ENCODE data around the gene F10.
"Not testable (repeated sequence)": the region's sequence is repeated elsewhere in the genome, so short reads cannot be mapped to it uniquely, and the experiment has no call there.

Gene F10

DNA sequence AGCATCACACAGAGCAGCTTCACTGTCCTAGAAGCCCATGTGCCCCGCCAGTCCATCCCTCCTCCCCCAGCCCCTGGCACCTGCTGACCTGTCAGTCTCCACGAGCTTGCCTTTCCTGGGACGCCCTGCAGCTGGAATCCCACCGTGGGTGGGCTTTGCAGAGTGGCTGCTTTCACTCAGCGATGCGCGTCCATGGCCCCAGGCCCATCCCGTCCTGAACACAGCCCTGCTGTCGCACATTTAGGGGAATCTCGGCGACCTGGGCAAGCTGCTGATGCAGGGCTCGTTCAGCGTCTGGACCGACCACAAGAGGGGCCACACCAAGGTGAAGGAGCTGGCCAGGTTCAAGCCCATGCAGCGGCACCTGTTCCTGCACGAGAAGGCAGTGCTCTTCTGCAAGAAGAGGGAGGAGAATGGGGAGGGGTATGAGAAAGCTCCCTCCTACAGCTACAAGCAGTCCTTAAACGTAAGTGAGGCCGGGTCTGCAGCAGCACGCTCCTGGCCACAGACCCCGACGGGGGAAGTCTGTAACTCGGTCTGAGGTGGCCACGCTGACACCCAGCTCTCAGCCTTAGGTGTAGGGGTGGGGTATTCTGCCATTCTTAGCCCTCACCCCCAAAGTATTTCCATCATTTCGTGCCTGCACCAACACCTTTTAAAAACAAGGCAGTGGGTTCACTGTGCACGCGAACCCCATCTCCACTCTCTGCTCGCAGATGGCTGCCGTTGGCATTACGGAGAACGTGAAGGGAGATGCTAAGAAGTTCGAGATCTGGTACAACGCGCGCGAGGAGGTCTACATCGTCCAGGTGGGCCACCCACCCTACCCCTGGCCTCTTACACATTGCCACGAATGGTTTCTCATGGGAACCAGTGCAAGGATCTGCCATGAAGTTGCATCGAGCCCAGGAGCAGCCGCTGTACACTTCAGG, 35.3 kb upstream of the F10 start:
- no peak for DNase-seq

- no peak for DNase-seq
These were observed 34.5 kb upstream of the F10 start for GRCh38 chr13:113087923-113088690.

GRCh38 chr13:113088691-113089020, 33.9 kb upstream of the F10 start:
- DNase-seq, result no peak

DNA sequence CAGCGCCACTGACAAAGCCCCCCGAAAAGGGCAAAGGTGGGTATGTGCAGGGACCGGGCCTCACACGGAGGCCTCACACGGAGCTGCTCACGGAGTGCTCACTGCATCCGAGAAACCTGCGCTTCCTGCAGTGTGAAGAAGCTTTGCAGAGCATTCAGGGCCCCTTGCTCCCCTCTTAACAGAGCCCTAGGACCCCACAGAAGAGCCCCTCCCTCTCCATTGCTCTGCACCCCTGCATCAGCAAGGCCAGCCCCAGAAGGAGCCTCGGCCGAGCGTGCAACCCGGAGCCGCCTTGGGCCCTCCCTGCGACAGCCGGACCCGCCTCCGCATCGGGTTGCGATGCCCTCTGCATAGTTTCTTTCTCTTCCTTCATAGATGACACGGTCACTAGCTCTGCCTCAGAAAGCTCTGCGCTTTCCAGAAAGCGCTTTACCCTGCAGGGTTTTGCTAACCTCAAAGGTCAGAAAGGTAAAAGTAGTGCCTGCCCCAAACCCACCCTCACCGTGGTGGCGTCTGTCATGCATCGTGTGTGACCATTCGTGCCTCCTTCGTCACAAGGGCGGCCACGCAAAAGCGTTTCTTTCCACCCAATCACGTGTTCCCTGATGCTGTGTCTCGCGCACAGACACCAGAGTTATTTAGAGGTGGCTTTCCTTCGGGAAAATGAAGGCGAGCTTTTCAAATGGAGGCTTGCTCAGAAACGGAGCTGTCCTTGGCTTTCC, 32.7 kb upstream of the F10 start:
- no peak for DNase-seq

DNA sequence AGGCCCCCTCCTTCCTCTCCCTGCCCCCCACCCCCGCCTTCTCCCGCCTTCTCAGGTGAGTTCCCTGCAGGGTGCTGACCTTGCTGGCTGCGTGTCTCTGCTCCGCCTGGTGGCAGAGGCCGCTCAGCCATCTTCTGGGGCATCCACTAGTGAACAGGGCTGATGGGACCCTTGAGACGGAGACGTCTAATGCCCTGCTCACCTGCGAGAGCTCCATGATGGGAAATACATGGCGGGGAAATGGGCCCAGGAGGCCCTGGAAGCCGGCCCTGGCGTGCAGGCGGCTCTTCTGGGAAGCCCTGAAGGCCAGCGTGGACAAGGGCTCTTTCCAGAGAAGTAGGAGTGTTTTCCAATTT, 32.2 kb upstream of the F10 start:
- DNase-seq, result no peak

DNA sequence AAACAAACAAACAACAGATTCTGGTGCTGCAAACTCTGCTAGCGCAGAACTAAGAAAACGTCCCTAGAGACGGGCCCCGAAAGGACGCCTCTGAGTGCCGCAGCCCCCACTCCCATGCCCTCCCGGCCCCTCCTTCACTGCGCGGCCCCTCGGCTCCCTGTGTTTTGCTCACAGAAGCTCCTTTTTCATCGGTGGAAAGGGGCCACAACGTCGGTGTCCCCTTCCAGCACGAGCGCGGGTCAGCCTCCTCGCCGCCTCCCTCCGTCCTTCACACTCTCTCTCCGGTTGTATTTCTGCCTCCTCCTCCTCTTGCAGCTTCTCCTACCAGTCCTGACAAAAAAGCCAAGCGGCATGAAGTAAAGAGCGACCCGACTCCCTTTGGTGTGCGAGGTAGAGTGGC, 31.8 kb upstream of the F10 start:
- DNase-seq, result no peak

- no peak for DNase-seq
These were observed 31.3 kb upstream of the F10 start for GRCh38 chr13:113091211-113091771.

- DNase-seq, result no peak
These were observed 30.5 kb upstream of the F10 start for GRCh38 chr13:113091891-113092775.

GRCh38 chr13:113092776-113093579, 29.6 kb upstream of the F10 start:
- no peak for DNase-seq

DNA sequence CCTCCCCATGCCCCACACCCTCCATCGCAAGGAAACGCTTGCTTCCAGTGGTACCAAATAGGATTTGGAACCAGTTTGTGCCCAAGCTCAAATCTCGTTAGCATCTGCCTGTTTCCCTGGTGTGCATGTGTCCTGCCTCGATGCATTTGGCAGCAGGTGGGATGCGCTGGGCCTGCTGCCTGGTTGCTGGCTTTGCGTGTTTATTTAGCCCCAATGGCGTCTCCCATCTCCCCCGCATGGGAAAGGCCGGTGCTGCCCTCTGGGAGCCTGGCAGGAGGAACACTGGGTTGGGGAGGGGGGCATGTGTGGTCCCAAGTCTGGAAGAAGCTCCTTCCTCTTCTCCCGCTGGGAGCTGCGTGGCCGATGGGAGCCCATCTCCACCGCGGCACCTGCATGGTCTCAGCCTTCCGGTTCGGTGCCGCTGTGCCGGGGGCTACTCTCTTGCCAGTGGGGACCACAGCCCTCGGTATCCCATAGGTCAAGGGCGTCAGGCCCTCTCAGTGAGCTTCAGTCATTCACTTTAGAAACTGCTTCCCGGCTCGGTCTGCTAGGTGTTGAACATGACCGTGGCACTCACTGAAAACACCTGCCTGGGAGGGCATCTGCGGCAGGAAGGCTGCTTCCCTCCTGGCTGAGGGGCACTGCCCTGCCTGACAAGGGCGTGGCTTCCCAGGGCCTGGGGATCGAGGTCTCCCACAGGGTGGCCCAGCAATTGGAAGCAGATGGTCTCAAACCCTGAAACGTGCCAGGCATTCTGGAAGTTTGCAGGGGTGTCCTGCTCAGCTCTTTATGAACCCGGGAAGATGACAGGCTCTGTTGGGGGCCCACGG, 28.8 kb upstream of the F10 start:
- no peak for DNase-seq

DNA sequence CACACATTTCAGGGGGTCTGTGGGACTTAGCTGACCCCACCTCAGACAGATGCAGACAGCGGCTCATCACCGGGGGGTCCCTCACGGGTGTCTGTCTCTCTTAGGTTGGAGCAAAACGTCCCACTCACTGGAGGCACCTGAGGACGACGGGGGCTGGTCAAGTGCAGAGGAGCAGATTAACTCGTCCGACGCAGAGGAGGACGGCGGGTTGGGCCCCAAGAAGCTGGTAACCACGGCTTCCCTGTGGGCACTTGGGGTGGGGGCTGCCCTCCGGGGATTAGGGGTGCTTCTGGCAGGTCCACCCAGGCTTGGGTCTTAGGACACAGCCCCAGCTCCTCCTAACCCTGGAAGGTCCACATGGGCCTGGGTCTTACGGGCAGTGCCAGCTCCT, 28.2 kb upstream of the F10 start:
- DNase-seq, result no peak

DNA sequence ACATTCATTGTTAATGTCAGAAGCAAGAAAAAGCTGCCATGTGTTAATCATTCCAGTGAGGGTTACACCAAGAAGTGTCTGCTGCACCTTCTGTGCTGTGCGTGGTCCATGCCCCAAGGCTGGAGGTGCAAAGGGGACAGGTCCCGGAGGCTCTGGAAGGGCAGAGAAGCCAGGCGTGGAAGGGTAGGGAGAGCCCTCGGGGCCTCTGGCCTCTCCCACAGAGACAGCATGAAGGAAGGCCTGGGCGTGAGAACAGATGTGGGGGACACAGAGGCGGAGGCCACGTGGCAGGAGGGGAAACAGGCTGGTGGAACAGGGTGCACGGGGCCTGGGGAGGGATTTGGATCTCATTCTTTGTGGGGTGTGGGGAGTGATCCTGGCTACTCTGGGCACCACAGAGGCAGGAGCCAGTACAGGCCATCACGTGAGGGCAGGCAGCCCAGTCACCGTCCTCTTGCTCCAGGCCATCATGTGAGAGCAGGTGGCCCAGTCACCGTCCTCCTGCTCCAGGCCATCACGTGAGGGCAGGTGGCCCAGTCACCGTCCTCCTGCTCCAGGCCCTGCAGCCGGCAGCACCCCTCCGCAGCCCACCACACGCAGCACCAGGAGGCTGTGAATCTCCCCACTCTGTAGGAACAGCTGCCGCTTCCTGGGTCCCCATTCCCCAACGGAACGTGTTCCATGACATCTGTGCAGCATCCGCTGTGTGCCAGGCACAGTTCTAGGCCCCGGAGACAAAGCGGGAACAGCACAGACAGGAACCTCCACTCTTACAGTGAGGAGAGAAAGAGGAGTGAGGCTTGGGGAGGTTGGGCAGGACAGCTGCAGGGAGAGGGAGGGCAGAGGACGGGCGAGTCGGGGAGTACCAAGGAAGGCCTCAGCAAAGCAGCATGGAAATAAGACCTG, 27.2 kb upstream of the F10 start:
- DNase-seq, result no peak

DNA sequence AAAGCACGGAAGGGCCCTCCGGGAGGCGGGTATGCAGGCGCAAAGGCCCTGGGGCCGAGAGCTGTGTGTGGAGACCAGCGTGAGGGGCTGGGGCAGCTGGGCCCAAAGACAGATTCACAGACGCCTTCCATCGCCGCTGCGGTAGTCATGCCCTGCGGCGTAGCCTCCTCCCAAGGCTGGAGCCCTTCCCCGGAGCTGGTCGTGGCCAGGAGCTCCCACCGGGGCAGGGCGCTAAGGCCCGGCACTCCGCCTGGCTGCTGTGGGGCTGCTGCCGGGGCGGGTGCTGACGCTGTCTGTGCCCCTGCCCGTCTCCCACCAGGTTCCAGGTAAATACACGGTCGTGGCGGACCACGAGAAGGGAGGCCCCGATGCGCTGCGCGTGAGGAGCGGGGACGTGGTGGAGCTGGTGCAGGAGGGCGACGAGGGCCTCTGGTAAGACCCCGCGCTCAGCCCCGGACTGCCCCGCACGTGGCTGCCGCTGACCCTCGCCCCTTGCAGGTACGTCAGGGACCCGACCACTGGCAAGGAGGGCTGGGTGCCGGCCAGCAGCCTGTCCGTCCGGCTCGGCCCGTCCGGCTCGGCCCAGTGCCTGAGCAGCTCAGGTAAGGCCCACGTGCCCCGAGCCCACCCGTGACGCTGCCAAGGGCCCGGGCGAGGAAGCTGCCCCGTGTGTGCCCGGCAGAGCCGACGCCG, 26.4 kb upstream of the F10 start:
- no peak for DNase-seq

DNA sequence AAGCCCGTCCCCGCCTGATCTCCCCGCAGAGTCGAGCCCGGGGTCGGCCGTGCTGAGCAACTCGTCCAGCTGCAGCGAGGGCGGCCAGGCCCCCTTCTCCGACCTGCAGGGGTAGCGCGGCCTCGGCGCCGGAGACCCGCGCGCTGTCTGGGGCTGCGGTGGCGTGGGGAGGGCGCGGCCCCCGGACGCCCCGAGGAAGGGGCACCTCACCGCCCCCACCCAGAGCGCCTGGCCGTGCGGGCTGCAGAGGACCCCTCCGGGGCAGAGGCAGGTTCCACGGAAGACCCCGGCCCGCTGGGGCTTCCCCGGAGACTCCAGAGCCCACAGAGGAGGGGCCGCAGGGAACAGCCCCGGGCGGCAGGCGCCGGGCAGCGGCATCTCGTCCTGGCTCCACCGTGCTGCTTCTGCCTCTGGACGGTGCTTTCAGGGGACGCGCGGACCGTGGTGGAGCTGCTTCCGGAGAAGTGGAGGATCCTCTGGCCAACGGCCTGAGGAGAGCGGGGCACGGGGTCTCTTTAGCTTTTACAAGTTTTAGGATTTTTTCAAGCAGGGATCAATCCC, 25.8 kb upstream of the F10 start:
- DNase-seq, result no peak

GRCh38 chr13:113097651-113098050, 24.9 kb upstream of the F10 start:
- no peak for DNase-seq

DNA sequence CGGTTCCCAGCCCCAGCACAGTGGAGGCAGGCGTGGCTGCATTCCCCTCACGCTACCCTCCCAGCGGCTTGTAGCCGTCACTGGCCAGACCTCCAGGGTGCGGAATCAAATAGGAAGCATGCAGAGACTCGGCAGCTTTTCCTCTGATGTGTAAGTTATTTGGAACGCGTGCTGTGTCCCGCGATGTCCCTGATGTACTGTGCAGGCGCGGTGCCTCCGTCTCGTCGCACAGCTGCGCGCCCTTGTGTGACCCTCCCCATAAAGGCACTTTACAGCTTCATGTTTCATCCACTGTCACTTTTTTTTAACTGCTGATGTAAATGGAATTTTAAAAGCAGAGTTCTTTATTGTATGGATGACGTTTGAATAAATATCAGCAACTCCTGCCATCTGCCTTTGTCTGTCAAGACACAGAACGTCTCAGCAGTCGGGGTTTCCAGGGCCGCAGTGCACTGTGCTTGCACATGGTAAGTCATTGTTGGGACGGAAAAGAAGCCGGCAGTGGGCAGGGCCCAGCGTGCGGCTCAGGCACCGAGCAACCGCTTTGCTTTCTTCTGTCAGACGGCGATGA, 24.4 kb upstream of the F10 start:
- no peak for DNase-seq

GRCh38 chr13:113099142-113099541, 23.5 kb upstream of the F10 start:
- no peak for DNase-seq

DNA sequence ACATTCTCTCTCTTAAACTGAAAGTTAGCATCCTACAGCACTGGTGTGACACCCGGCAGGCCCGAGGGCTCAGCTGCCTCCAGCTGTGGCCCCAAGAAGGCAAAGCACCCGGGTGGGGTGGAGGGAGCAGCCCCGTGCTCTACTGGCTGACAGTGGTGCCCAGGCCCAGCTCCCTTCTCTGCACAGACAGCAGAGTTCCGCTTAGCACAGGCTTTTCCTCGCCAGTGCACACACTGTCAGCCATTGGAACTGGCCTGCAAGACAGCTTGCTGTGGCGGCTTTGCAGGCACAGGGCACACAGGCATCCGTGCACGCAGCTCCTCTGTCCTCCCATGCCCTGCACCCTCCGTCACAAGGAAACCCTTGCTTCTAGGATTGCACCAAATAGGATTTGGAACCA, 20.3 kb upstream of the F10 start:
- DNase-seq, result not testable (repeated sequence)

All from activated CD4-positive, alpha-beta T cell treated with anti-CD3 and anti-CD28 coated beads, Interleukin-2, amount 50 U/mL, for 4 hours (primary cell).